ENCODE data around the gene PBX1.
"Not testable (repeated sequence)": the region's sequence is repeated elsewhere in the genome, so short reads cannot be mapped to it uniquely, and the experiment has no call there.

Gene PBX1
- 0.07 to 1.5 (median 0.60) reads per million in 3 experiments for total RNA-seq

DNA sequence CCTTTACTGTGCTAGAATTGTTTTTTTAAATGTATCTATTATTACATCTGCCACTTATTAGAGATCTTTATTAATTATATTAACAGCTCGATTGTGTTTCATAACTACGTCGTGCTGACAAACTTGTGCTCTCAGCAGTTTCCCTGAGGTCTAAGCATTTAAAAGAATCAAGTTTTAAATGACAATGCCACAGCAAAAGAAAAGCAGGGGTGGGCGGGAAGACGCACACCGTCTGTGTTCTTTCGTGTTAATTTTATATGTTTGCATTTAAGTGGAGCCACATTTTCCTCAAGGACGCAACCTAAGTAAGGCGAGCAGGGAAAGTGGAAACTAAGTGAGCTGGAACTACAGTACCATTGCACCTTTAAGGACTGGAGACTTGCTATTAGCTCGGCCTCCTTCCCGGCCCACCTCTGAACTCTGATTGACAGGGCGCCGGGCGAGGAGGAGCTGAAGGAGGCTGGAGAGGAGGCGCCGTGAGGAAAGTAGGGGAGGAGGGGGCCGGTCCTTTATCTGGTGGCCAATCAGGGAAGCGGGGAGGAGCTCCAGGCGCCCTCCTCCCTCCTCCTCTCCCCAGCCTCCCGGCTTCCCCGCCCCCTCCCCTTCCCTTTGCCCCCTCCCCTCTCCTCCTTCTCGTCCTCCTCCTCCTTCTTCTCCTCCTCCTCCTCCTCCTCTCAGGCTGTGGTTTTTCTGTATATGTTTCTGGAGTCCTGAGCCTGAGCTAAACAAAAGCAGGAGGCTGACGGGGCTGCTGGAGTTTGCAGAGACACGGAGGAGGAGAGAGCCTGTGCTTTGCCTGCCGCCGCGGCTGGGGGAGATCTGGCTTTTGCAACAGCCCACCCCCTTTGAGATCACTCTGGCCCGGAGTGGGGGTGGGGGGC lies at the start of gene PBX1:
Gene PBX1 (plus strand): TSS at position 724 of the 881 bp plus-strand sequence.
- peak; percentile 71 for DNase-seq

DNA sequence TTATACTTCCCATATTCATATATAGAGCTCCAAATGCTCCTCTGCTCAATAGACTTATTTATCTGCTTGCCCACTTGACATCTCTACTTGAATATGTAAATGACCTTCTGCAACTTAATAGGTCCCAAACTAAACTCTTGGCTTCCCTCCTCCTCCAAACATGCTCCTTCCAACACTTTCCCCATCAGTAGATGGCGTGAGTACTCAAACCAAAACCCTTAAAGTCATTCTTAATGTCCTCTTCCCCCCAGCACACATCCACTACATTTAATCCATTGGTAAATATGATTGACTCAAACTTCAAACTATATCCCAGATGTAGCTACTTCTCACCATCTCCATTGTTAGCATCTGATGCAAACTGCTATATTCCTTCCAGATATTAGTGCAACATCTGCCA lies 48.5 kb upstream of the PBX1 start:
- no peak for DNase-seq

DNA sequence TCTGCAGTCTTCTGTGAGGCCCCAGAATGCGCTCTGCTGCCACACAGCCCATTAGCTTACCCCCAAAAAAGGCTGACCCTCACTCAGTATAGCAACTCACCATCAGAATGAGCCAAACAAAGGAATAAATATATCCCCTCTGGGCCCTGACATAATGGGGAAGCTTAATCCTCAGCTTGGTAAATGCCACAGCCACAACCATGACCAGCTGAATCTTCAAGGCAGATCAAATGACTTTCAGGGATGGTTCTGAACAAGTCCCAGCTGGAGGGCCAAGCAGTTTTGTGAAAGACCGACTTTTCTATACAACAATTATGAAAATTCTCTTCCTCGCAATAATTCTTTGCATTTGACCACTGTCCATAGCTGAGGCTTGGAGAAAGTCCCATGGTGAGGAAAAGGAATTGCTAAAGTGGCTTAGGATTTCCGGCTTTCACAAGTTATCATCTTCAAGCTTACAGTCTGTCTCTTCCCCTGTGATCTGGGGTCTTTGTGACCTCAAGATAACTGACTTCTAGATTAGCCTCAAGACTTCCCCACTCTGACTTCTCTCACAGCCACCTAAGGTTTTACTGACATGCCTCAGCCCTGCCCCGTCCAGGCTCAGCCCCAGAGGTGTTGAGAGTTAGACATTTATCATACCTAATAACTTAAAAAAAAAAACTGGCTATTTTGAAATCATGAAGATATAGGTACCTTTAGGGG lies 47.8 kb upstream of the PBX1 start:
- DNase-seq, result no peak

DNA sequence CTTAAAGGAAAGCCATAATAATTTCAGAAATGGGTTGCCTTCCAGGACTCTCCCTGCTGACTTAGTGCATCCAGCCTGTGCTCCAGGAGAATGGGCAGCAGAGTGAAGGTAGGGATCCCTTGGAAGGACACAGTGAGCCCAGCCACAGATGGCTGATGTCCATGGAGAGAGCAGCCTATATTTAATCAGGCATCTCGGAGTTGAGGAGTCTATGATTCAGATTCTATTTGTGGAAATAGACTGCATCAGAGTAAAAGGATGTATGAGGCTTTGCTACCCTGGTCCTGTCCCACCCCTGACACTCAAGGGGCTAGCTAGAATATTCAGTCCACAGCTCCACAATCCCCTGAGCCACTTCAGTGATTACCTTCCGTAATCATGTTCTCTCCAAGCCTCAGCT lies 43.8 kb upstream of the PBX1 start:
- no peak for DNase-seq

DNA sequence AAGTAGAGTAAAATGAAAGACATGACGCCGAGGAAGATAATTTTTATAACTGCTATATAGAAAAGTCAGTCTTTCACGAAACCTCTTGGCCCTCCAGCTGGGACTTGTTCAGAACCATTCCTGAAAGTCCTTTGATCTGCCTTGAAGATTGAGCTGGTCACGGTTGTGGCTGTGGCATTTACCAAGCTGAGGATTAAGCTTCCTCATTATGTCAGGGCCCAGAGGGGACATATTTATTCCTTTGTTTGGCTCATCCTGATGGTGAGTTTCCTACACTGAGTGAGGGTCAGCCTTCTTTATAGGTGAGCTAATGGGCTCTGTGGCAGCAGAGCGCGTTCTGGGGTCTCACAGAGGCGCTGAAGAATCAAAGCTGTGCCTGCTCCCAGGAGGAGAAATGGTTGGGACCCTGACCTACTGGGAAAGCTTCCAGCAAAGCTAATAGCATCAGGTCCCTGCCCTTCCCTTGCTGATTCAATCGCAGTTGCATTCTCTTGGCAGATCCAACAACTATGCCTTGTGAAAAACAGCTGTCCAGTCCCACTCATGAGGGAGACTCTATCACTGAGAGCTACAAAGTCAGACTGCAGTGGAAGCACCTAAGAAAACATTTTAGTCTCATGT lies 43.2 kb upstream of the PBX1 start:
- no peak for DNase-seq

DNA sequence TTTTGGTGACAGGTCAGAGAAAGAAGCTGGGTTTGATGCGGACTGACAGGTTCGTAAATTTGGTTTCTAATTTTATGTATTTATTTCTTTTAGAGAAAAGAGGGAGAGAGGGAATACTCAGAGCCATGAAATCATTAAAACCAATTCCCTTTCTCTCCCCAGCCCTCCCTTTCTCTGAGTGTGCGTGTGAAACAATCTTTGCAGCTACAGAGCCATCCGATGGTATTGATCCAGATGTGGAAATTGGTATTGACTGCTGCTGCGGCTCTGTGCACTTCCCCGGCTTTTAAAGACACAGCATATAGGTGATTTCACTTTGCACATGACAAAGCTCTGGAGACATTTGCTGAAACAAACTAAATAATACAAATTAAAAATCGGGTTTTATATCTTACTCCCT lies 42.4 kb upstream of the PBX1 start:
- no peak for DNase-seq

DNA sequence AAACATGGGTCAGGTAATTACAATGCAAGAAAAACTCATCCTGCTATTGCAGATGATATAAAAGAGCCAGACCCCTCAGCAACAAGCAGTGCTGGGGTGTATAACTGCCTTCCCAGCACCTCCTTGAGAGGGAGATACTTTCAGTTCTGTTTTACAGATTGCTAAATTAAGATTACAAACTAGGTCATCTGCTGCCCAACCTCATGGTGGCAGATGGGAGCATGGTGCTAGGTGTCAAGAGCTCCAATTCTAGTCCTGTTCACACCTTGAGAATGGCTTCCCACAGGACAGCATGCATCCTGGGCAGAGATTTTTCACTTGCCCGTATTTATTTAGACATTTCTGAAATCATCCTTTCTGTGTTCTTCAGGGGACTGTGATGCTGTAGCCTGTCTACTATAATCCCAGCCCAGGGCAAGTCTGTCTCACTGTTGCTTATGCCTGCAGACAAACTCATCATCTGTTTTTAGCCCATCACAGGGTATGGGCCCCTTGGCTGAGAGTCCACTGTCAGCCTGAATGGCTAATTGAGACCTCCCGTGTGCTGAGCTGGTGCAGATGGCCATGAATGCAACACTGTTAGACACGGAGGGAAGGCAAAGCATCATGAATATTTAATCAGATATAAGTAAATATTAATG lies 40.2 kb upstream of the PBX1 start:
- DNase-seq, result no peak

DNA sequence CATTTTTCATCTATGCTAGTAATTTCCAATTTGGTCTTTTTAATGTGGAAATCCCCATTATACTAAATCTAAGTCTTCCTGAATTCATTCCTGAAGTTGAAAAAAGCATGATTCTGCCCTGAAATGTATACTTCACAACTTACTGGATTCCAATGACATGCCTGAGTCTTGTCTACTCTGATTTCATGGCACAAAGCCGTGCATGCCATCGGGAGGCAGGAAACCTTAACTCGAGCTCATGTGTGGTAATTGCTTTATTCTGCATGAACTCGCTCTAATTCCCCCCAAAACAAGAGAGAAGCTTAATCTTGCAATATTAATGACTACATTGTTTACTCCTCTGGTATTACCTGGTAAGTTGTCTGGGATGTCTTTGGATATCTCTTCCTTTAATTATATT lies 39.6 kb upstream of the PBX1 start:
- DNase-seq, result no peak

- no peak for DNase-seq
These were observed 34.2 kb upstream of the PBX1 start for GRCh38 chr1:164524810-164525209.

GRCh38 chr1:164534863-164535610 lies 23.9 kb upstream of the PBX1 start:
- no peak for DNase-seq

- not testable (repeated sequence) for DNase-seq
These were observed 6.5 kb upstream of the PBX1 start for GRCh38 chr1:164552463-164552988.

DNA sequence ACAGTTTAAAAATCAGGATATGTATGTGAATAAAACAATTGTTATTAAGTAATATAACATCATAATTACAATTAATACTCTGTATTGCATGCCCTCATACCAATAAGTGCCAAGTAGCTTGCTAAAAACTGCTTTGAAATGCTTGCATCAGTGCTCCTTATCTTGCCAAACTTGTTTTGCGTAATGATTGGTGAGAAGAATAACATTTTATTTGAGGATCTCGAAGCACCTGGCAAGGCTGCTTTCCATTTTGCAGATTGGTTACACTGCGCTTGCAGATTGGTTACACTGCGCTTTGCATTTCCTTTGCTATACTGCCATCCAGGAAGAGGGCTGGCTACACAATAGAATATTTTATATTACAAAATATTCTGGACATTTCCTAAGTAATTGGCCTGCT lies 1.7 kb upstream of the PBX1 start:
- no peak for DNase-seq

DNA sequence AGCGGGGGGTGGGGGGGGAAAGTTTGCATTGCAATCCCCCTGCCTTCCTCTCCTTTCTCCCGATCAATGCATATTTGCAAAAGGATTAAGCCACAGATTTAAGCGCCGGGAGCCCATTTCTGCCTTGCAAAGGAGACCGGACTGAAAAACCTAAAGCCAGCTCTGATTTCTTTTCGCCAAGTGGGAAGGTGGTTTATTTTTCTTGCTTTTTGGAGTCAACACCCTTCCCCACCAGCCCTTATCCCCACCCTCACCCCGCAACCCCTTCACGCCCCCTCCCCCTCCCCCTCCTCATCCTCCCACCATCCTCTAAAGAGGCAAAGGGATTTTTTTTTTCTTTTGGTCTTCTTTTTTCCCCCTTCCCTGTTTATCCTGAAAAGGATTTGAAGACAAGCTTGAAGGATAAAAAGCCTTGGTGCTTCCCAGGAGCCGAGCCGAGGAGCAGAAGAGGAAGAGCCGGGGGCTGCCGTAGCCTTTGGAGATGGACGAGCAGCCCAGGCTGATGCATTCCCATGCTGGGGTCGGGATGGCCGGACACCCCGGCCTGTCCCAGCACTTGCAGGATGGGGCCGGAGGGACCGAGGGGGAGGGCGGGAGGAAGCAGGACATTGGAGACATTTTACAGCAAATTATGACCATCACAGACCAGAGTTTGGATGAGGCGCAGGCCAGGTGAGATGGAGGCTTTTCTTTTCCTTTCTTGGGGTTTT lies 513 bp downstream of the PBX1 start:
- no peak for DNase-seq

GRCh38 chr1:164560121-164560541 lies 1.1 kb downstream of the PBX1 start:
- DNase-seq, result no peak

- DNase-seq, result no peak
These were observed 1.6 kb downstream of the PBX1 start for GRCh38 chr1:164560556-164560955.

- no peak for DNase-seq
These were observed 2.0 kb downstream of the PBX1 start for GRCh38 chr1:164561007-164561406.

DNA sequence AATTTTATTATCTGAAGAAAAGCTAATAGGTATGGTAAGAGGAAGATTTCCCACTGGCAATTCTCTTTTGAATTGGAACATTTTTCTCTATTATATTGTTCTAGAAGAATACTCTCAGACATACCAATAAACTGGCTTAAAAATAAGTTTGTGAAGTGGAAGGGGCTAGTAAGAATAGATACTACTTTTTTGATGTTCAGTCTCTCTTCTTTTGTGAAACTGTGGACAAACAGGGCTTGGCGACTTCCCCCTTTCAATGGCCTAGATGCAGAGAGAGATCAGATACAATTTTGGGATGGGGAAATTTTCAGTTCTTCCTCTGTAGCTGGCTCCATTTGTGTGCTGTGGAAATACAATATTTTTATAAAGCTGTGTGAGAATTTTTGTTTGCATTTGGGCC lies 2.5 kb downstream of the PBX1 start:
- DNase-seq, result no peak

- DNase-seq, result no peak
These were observed 3.1 kb downstream of the PBX1 start for GRCh38 chr1:164562061-164562460.

GRCh38 chr1:164562511-164562910 lies 3.5 kb downstream of the PBX1 start:
- DNase-seq, result no peak

DNA sequence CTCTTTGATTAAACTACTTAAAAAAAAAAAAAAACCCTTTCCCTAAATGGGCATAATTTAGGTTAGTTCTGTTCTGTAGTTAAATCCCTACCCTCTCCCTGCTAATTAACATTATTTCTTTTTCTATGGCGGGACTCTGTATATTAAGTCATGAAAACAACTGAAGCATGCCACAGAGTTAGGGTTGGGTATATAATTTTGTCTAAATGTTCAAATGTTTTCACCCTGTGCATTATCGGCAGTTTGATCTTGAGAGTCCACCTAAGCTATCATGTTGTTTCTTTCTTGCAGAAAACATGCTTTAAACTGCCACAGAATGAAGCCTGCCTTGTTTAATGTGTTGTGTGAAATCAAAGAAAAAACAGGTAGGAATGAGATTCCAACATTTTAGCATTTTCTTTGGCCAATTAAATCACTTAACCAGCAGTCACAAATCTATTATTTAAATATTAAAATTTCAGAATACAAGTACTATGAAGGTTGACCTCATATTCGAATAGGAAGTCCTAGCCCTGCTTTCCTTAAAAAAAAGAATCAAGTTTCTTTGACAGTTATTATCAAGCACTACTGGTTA lies 4.0 kb downstream of the PBX1 start:
- no peak for DNase-seq

DNA sequence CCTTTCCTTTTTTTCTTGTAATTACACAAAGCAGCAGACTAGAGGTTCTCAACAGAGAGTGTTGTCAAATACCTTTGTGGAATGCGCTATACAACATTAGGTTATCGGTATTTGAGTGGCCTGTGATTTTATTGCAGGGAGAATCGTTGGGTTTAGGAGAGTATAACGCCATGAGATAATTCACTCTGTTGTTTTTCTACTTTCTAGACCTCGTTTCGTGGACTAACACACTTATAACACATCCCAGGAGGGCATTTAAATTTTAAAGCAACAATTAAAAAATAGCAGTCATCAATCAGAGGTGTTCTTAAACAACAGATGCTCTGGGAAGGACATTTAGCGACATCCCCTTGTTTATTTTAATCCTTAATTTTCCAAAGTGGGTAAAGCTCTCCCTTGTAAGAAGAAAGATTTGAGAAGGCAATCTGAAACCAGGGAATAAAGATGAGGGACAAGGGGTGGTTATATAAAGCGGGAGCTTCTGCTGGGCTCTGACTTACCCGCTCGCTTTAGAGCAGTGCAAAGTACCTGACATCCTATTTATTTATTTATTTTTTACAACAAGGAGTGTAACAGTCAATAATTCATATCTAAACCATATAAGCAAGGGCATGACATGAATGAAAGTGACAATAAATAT lies 4.9 kb downstream of the PBX1 start:
- DNase-seq, result no peak

All from central memory CD4-positive, alpha-beta T cell (primary cell).